IPS-18a (cell line): ENCODE data around the gene UPF1.

Source experiments
- H3K27ac ChIP-seq: one replicate; pipeline ENCODE4 v1.5.1; 2013; ENCODE audit warnings: low read length
- H3K27me3 ChIP-seq: one replicate; pipeline ENCODE4 v1.6.1; 2013; ENCODE audit warnings: mild to moderate bottlenecking, low read length; ENCODE audit not compliant: control insufficient read depth, insufficient read depth
- H3K36me3 ChIP-seq: one replicate; pipeline ENCODE4 v1.6.1; 2013; ENCODE audit warnings: low read depth, low read length; ENCODE audit not compliant: control insufficient read depth
- H3K4me1 ChIP-seq: one replicate; pipeline ENCODE4 v1.6.1; 2013; ENCODE audit warnings: low read depth, low read length; ENCODE audit not compliant: control insufficient read depth
- H3K4me3 ChIP-seq: one replicate; pipeline ENCODE4 v1.5.1; 2013; ENCODE audit warnings: low read length
- H3K9ac ChIP-seq: one replicate; pipeline ENCODE4 v1.6.1; 2013; ENCODE audit warnings: mild to moderate bottlenecking, low read length, moderate library complexity
- H3K9me3 ChIP-seq: one replicate; pipeline ENCODE4 v1.6.1; 2013; ENCODE audit warnings: low read depth, low read length; ENCODE audit not compliant: control insufficient read depth

The UPF1 gene

DNA sequence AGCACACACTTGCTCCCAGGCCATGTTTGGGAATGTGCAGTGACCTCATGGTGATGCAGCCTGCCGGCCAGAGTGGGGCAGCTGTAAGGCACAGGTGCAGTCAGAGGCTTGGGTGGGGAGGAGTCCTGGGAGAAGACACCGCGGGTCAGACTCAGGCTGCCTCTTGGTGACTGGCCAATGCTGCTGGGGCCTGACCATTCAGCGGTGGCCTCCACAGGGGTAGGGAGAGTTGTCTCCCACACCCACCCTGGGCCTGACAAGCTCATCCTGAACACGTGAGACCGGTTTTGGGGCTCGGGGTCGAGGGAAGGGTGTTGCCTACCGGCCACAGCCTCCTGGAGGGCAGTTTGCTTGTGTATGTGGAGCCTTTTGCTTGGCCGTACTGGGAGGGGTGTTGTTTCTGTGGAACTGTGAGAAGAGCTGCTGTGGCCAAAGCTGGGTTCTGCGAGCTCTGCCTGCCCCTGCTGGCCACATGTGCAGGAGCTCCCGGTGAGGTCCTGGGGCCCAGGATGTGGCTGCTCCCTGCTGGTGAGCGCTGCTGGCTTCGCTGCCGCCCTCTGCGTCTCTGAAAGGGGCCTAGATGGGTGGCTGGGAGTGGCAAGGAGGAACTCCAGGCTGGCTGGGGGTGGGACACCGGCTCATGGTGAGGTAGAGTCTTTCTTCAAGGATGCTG lies 22.1 kb downstream of the UPF1 start:
- Histone ChIP-seq H3K9ac (no peak overlapping the region), H3K36me3 (peaks cover 78% of the 10 kb centered on the region), H3K4me3 (no peak overlapping the region), H3K27me3 (no peaks in the 10 kb centered on the region), H3K27ac (no peak overlapping the region), H3K4me1 (no peaks in the 10 kb centered on the region), H3K9me3 (no peaks in the 10 kb centered on the region)

DNA sequence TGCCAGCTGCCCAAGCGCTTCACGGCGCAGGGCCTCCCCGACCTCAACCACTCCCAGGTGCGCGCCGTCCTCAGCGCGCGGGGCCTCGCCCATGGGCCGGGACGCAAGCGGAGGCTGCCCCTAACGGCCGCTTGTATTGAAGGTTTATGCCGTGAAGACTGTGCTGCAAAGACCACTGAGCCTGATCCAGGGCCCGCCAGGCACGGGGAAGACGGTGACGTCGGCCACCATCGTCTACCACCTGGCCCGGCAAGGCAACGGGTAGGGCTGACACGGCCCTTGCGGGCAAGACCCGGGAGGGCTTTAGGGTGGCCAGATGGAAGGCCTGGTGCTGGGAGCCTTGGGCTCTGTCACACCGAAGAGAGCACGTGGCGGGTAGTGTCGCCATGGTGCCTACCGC lies 23.2 kb downstream of the UPF1 start:
- Histone ChIP-seq H3K27me3 (no peaks in the 10 kb centered on the region), H3K4me1 (no peaks in the 10 kb centered on the region), H3K36me3 (peaks cover 85% of the 10 kb centered on the region), H3K4me3 (no peak overlapping the region), H3K27ac (no peak overlapping the region), H3K9ac (no peak overlapping the region), H3K9me3 (no peaks in the 10 kb centered on the region)

DNA sequence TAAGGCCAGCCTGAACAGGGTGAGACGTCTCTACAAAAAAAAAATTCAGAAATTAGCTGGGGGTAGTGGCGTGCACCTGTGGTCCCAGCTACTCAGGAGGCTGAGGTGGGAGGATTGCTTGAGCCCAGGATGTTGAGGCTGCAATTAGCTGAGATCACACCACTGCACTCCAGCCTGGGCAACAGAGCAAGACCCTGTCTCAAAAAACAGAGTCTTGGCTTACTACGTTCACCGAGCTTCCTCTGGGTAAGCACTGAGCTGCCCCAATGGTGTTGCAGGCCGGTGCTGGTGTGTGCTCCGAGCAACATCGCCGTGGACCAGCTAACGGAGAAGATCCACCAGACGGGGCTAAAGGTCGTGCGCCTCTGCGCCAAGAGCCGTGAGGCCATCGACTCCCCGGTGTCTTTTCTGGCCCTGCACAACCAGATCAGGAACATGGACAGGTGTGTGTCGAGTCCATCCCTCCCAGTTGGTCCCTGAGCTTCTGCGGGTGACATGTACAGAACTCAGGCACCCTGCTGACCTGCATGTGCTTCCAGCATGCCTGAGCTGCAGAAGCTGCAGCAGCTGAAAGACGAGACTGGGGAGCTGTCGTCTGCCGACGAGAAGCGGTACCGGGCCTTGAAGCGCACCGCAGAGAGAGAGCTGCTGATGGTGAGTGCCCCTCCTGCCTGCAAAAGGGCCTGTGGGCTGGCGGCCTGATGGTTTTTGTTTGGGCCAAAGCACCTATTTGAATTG lies 24.1 kb downstream of the UPF1 start:
- H3K36me3 ChIP-seq = peaks cover 85% of the 10 kb centered on the region
- H3K9me3 ChIP-seq = no peaks in the 10 kb centered on the region
- H3K27me3 ChIP-seq = no peaks in the 10 kb centered on the region
- no peak overlapping the region for H3K27ac ChIP-seq
- H3K4me3 ChIP-seq = no peak overlapping the region
- H3K4me1 ChIP-seq = no peaks in the 10 kb centered on the region
- H3K9ac ChIP-seq = no peak overlapping the region

DNA sequence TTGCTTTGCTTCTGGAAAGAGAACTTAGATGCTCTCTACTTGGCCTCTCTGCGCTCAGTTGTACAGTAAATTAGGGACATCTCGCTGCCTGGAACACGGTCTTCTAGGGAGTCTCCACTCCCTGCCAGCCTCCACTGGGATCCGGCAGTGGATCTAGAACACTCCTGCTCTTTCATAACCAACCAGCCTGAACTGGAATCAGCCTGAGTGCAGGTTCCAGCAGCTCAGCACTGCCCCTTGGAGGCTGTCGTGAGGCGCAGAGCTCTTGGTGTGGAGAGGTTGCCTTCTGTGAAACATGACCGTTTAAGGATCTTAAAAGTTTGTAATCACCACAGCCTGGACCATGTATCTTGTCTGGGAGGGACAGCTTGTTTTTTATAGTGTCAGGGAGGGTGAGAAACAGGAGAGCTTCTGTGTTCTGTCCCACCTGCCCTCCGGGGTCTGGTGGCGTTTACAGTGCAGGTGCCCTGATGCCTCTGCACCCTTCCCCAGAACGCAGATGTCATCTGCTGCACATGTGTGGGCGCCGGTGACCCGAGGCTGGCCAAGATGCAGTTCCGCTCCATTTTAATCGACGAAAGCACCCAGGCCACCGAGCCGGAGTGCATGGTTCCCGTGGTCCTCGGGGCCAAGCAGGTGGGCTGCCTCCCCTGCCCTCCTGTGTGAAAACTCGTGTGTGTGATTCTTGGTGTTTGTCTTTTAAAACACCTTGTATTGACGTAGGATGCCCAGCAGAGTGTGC lies 24.8 kb downstream of the UPF1 start:
- no peaks in the 10 kb centered on the region for H3K27me3 ChIP-seq
- no peak overlapping the region for H3K9ac ChIP-seq
- H3K27ac ChIP-seq = no peak overlapping the region
- H3K9me3 ChIP-seq = no peaks in the 10 kb centered on the region
- peaks cover 87% of the 10 kb centered on the region for H3K36me3 ChIP-seq
- no peak overlapping the region for H3K4me3 ChIP-seq
- H3K4me1 ChIP-seq = no peaks in the 10 kb centered on the region

DNA sequence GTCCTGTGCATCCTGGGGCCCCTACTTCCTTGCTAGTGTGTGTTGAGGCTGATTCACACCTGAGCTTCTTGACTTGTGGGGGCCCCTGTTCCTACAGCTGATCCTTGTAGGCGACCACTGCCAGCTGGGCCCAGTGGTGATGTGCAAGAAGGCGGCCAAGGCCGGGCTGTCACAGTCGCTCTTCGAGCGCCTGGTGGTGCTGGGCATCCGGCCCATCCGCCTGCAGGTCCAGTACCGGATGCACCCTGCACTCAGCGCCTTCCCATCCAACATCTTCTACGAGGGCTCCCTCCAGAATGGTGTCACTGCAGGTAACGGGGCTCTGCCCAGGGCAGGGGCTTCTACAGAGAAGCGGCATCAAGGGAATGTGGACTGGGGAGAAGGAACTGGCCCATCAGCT lies 25.5 kb downstream of the UPF1 start:
- H3K9ac ChIP-seq = no peak overlapping the region
- no peaks in the 10 kb centered on the region for H3K27me3 ChIP-seq
- peaks cover 88% of the 10 kb centered on the region for H3K36me3 ChIP-seq
- no peak overlapping the region for H3K27ac ChIP-seq
- H3K4me1 ChIP-seq = no peaks in the 10 kb centered on the region
- no peak overlapping the region for H3K4me3 ChIP-seq
- H3K9me3 ChIP-seq = no peaks in the 10 kb centered on the region

DNA sequence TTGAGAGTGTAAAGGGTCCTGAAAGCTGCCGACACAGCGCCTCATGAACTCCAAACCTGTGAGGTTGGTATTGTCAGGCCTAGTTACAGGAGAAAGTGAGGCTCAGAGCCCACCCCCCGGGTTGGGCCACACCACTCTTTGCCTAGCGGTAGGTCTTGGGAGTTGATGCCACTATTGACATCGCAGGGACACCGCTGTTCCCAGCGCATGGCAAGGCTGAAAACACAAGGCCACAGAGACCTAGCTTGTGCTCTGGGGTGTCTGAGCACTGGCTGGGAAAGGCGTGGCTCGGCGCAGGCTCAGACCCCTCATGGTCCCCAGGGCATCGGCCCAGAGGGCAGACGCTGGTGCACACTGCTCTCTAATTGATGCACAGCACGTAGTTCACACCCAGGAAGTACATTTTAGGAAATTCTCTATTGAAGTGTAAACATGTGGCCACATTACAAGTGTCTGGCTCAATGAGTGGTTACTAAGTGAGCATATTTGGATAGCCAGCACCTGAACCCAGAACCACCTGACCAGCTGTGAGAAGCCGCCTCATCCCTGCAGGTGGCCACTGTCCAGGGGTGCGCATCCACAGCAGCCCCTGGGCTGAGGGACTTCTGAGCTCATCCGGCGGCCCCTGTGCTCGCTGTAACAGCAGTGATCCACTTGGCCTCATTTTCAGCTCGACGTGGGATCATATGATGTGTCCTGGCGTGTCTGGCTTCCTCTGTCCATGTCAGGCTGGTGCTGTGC lies 27.3 kb downstream of the UPF1 start:
- Histone ChIP-seq H3K9me3 (no peaks in the 10 kb centered on the region), H3K4me3 (no peak overlapping the region), H3K9ac (no peak overlapping the region), H3K27me3 (no peaks in the 10 kb centered on the region), H3K4me1 (no peaks in the 10 kb centered on the region), H3K36me3 (peaks cover 92% of the 10 kb centered on the region), H3K27ac (no peak overlapping the region)

DNA sequence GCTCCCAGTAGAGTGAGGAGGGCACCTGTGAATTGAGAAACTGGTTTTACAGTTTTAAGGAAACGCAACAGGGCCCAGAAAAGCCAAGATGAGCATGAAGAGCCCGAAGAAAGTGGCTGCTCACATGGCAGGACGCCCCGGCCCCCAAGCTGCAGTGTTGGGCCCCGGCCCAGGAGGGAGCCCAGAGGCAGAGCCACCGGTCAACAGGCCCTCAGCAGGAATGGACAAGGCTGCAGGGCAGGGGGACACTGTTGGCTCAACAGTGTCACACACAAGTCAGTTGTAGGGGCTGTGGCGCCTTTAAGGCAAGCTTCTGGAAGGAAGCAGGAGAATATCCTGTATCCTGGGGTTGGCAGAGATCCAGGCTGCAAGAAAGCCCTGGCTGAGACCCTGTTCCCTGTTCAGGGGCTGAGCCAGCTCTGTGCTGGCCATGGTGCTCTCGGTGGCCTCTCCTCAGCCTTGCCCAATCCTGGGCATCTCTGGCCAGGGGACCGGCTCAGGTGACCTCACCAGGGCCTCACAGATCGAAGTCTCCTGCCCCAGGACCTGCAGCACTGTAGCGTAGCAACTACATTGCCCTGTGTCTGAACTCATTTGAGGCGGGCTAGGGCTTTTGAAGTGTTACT lies 28.0 kb downstream of the UPF1 start:
- Histone ChIP-seq H3K4me1 (no peaks in the 10 kb centered on the region), H3K36me3 (peaks cover 92% of the 10 kb centered on the region), H3K27me3 (no peaks in the 10 kb centered on the region), H3K27ac (no peak overlapping the region), H3K4me3 (no peak overlapping the region), H3K9ac (no peak overlapping the region), H3K9me3 (no peaks in the 10 kb centered on the region)

DNA sequence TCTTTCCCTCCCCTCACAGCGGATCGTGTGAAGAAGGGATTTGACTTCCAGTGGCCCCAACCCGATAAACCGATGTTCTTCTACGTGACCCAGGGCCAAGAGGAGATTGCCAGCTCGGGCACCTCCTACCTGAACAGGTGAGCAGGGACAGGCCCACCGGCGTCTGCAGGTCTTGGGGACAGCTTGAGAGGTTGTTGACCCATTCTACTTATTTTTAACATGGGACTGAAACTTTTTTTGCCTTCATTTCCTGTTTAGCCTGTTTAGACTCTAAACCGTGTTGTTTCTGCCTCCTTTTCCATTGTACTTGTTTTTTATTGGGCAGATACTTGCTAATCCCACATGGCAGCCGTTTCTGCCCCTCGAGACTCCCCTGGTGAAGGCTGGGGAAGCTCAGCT lies 28.5 kb downstream of the UPF1 start:
- Histone ChIP-seq H3K9ac (no peak overlapping the region), H3K36me3 (peaks cover 92% of the 10 kb centered on the region), H3K4me3 (no peak overlapping the region), H3K4me1 (no peaks in the 10 kb centered on the region), H3K27ac (no peak overlapping the region), H3K27me3 (no peaks in the 10 kb centered on the region), H3K9me3 (no peaks in the 10 kb centered on the region)

DNA sequence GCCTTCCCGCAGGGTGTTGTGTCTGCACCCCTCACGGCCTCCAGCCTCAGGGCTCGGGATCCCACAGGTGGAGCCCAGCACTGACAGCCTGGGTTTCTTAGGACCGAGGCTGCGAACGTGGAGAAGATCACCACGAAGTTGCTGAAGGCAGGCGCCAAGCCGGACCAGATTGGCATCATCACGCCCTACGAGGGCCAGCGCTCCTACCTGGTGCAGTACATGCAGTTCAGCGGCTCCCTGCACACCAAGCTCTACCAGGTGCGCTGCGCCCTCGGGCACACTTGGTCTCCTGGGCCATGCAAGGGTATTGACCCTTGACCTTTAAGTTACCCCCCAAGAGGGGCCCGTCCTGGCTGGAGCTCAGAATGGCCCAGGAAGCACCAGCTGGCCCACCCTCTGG lies 29.0 kb downstream of the UPF1 start:
- Histone ChIP-seq H3K4me3 (no peak overlapping the region), H3K36me3 (peaks cover 92% of the 10 kb centered on the region), H3K27me3 (no peaks in the 10 kb centered on the region), H3K27ac (no peak overlapping the region), H3K9me3 (no peaks in the 10 kb centered on the region), H3K4me1 (no peaks in the 10 kb centered on the region), H3K9ac (no peak overlapping the region)

DNA sequence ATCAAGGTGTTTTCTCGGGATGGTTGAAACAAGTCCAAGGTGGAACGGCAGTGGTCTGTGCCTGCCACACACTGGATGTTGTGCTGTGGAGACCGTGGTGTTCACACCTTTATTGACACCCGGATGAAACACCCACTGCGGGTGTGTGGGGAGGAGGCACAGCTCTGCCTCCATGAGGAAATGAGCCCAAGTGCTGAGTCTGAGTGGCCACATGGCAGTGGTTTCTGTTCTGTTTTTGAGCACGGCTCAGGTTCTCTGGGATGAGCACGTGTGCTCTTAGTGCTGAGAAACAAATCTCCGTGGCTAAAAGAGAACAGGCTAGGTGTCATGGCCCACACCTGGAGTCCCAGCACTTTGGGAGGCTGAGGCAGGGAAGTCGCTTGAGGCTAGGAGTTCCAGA lies 29.5 kb downstream of the UPF1 start:
- Histone ChIP-seq H3K9ac (no peak overlapping the region), H3K4me3 (no peak overlapping the region), H3K9me3 (no peaks in the 10 kb centered on the region), H3K27ac (no peak overlapping the region), H3K36me3 (peaks cover 93% of the 10 kb centered on the region), H3K4me1 (no peaks in the 10 kb centered on the region), H3K27me3 (no peaks in the 10 kb centered on the region)

DNA sequence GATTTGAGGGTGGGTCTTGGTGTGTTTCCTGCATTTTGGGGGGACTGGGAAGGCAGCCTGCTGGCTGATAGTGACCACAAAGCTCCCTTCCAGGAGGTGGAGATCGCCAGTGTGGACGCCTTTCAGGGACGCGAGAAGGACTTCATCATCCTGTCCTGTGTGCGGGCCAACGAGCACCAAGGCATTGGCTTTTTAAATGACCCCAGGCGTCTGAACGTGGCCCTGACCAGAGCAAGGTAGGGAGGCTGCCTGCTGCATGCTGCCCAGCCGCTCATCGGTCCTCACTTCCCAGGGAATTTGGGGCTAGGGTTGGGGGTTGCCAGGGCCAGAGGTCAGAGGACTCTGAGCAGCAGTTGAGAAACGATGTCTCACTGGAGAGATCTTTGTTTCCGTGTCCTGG lies 30.2 kb downstream of the UPF1 start:
- H3K4me3 ChIP-seq = no peak overlapping the region
- no peaks in the 10 kb centered on the region for H3K4me1 ChIP-seq
- H3K9ac ChIP-seq = no peak overlapping the region
- H3K27me3 ChIP-seq = no peaks in the 10 kb centered on the region
- peaks cover 87% of the 10 kb centered on the region for H3K36me3 ChIP-seq
- no peaks in the 10 kb centered on the region for H3K9me3 ChIP-seq
- H3K27ac ChIP-seq = no peak overlapping the region
